GM23338 (cell line): ENCODE data around the gene ARHGEF11. TPM values are rescaled to one million over a fixed set of nuclear protein-coding genes. Genes with fewer than 3 reads are reported as not detected.

ENCODE experiments used
- ATAC-seq: fragments of 200-7000 bp; cut with Tn5 transposase; 3 replicates; pipeline ENCODE4 v1.9.1; 2020
- DNase-seq: peaks from one replicate; pipeline ENCODE4 v3.0.0-alpha.2; 2015; ENCODE audit warnings: low spot score
- H2AFZ ChIP-seq: fragments of 200-600 bp; sonication (generic); 2 replicates; pipeline ENCODE4 v1.8.0; 2016; ENCODE audit warnings: antibody characterized with exemption, mild to moderate bottlenecking, moderate library complexity
- H3F3A ChIP-seq: fragments of 200-600 bp; sonication (generic); replicated peaks from 2 replicates; pipeline ENCODE4 v1.8.0; 2017; ENCODE audit warnings: antibody characterized with exemption, mixed run types, low read depth
- H3K27ac ChIP-seq: fragments of 200-600 bp; sonication (generic); 2 replicates; pipeline ENCODE4 v1.6.1; 2016; ENCODE audit warnings: low read depth
- H3K27me3 ChIP-seq: fragments of 200-600 bp; sonication (generic); 2 replicates; pipeline ENCODE4 v1.8.0; 2016; ENCODE audit warnings: mild to moderate bottlenecking, mixed run types, moderate library complexity; ENCODE audit not compliant: insufficient read depth
- H3K36me3 ChIP-seq: fragments of 200-600 bp; sonication (generic); 2 replicates; pipeline ENCODE4 v1.8.0; 2016; ENCODE audit warnings: mild to moderate bottlenecking; ENCODE audit not compliant: insufficient read depth
- H3K4me1 ChIP-seq: fragments of 200-600 bp; sonication (generic); 2 replicates; pipeline ENCODE4 v1.8.0; 2016; ENCODE audit warnings: mild to moderate bottlenecking, moderate library complexity; ENCODE audit not compliant: insufficient read depth
- H3K4me2 ChIP-seq: fragments of 200-600 bp; sonication (generic); 2 replicates; pipeline ENCODE4 v1.7.1; 2017; ENCODE audit warnings: mixed run types
- H3K4me3 ChIP-seq: fragments of 200-600 bp; sonication (generic); 2 replicates; pipeline ENCODE4 v1.6.1; 2016; ENCODE audit warnings: mixed run types
- H3K79me2 ChIP-seq: fragments of 200-600 bp; sonication (generic); replicated peaks from 2 replicates; pipeline ENCODE4 v1.8.0; 2017; ENCODE audit warnings: mild to moderate bottlenecking; ENCODE audit not compliant: insufficient read depth
- H3K9me2 ChIP-seq: fragments of 200-600 bp; sonication (generic); 2 replicates; pipeline ENCODE4 v1.8.0; 2017; ENCODE audit not compliant: insufficient read depth
- H4K20me1 ChIP-seq: fragments of 200-600 bp; sonication (generic); replicated peaks from 2 replicates; pipeline ENCODE4 v1.8.0; 2017; ENCODE audit warnings: mild to moderate bottlenecking; ENCODE audit not compliant: insufficient read depth
- H3K27ac Mint-ChIP-seq: 2 replicates; pipeline ENCODE4 v1.8.0; 2020; ENCODE audit warnings: inconsistent platforms, mild to moderate bottlenecking, moderate library complexity, mixed read lengths
- H3K27me3 Mint-ChIP-seq: 3 replicates; pipeline ENCODE4 v1.8.0; 2022; ENCODE audit warnings: low read depth, mild to moderate bottlenecking, moderate library complexity, mixed read lengths, inconsistent platforms; ENCODE audit not compliant: insufficient read depth, poor library complexity
- H3K36me3 Mint-ChIP-seq: 3 replicates; pipeline ENCODE4 v1.8.0; 2021; ENCODE audit warnings: low read depth, mild to moderate bottlenecking, inconsistent platforms, moderate library complexity, mixed read lengths
- H3K4me1 Mint-ChIP-seq: 3 replicates; pipeline ENCODE4 v1.8.0; 2020; ENCODE audit warnings: mild to moderate bottlenecking, inconsistent platforms, mixed read lengths
- H3K4me3 Mint-ChIP-seq: 3 replicates; pipeline ENCODE4 v1.8.0; 2021; ENCODE audit warnings: moderate library complexity, mild to moderate bottlenecking, inconsistent platforms, mixed read lengths
- H3K9me3 Mint-ChIP-seq: 3 replicates; pipeline ENCODE4 v1.8.0; 2020; ENCODE audit warnings: moderate library complexity, mild to moderate bottlenecking, inconsistent platforms, mixed read lengths
- EZH2 ChIP-seq: fragments of 200-600 bp; sonication (generic); IDR thresholded peaks from one replicate; pipeline ENCODE4 v1.8.0; 2017; ENCODE audit warnings: antibody characterized with exemption, mild to moderate bottlenecking, low read depth; ENCODE audit not compliant: unreplicated experiment
- NANOG ChIP-seq: IDR thresholded peaks from 2 replicates; pipeline ENCODE4 v1.6.1; 2016; ENCODE audit warnings: antibody characterized with exemption, borderline replicate concordance
- POLR2AphosphoS5 ChIP-seq: IDR thresholded peaks from 2 replicates; pipeline ENCODE4 v1.6.1; 2016; ENCODE audit warnings: antibody characterized with exemption, low read depth
- STAT1 ChIP-seq: IDR thresholded peaks from one replicate; pipeline ENCODE4 v1.6.1; 2016; ENCODE audit warnings: antibody characterized with exemption; ENCODE audit not compliant: unreplicated experiment
- ZNF114 ChIP-seq: fragments of 250-450 bp; sonication (Bioruptor Pico); IDR thresholded peaks from 2 replicates; pipeline ENCODE4 v1.5.0; 2020; ENCODE audit warnings: mild to moderate bottlenecking, moderate library complexity
- ZNF331 ChIP-seq: fragments of 250-450 bp; sonication (Bioruptor Pico); IDR thresholded peaks from 2 replicates; pipeline ENCODE4 v1.5.0; 2020; ENCODE audit warnings: low read depth, mild to moderate bottlenecking, moderate library complexity
- polyA plus RNA-seq: library from polyadenylated mRNA; unstranded; fragments of >200 nt; fragmentation: Nextera tagmentation; extraction: Ambion mirVana; gene quantifications from 2 replicates; pipeline ENCODE4 v1.2.1, GENCODE V29; 2016
- total RNA-seq: library from RNA; depleted of rRNA; stranded (reverse); fragments of >200 nt; shearing (Covaris generic); gene quantifications from 2 replicates; pipeline ENCODE4 v1.2.3, GENCODE V29; 2014
- TF ChIP-seq, protein P1 (sequence below): IDR thresholded peaks from 2 replicates; pipeline ENCODE4 v1.6.1; 2016; ENCODE audit warnings: antibody characterized with exemption
- TF ChIP-seq, protein P2 (sequence below): fragments of 250-450 bp; sonication (Bioruptor Pico); IDR thresholded peaks from 2 replicates; pipeline ENCODE4 v1.5.0; 2020; ENCODE audit warnings: mild to moderate bottlenecking, moderate library complexity
- TF ChIP-seq, protein P3 (sequence below), 2 experiments: fragments of 200-600 bp in 1 of 2; sonication (generic) in 1 of 2; conservative IDR thresholded peaks; 2 replicates each; pipeline versions ENCODE4 v1.5.1 to v1.6.1; 2016 to 2017; ENCODE audit warnings: antibody characterized with exemption in 2 of 2, low read depth in 2 of 2, mild to moderate bottlenecking in 2 of 2, moderate library complexity in 1 of 2

Gene ARHGEF11
- total and polyA plus RNA-seq, 2 experiments from 2014 or later: 12.3 to 33.7 TPM

DNA sequence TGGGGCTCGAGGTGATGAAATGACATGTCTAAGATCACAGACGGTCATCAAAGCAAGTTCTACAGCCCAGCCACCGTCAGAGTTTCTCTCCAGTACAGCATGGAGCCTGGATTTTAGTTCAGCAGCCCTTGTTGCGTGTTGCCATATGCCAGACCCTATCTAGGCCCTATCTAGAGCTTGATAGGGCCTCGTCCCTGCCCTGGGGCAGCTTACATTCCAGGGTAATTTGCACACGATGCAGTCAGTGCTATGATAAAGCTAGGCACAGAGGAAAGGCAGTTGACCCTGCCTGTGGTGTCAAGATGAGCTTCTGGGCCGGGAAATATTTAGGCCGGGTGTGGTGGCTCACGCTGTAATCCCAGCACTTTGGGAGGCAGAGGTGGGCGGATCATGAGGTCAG lies 35.2 kb upstream of the ARHGEF11 start:
- Histone ChIP-seq H2AFZ (no peak overlapping the region), H3K79me2 (no peaks in the 10 kb centered on the region), H3K27ac (no peak overlapping the region), H3K27me3 (no peaks in the 10 kb centered on the region), H3K4me1 (peaks cover 7% of the 10 kb centered on the region; the same call in 1 of the 2 replicates), H3K36me3 (no peaks in the 10 kb centered on the region), H3K4me2 (no peak overlapping the region), H3F3A (no peaks in the 10 kb centered on the region), H4K20me1 (no peaks in the 10 kb centered on the region), H3K9me2 (no peaks in the 10 kb centered on the region; the same call in 1 of the 2 replicates), H3K4me3 (no peak overlapping the region)
- no peak for TF ChIP-seq STAT1
- TF ChIP-seq ZNF331 (CRISPR knock-in tag): no peak
- H3K36me3 Mint-ChIP-seq: no peaks in the 10 kb centered on the region
- no peak overlapping the region for H3K4me3 Mint-ChIP-seq
- H3K4me1 Mint-ChIP-seq: peaks cover 3% of the 10 kb centered on the region; the same call in 2 of the 3 replicates
- no peak overlapping the region for H3K27ac Mint-ChIP-seq
- H3K9me3 Mint-ChIP-seq: no peaks in the 10 kb centered on the region
- DNase-seq: no peak
- no peak for ATAC-seq
- H3K27me3 Mint-ChIP-seq: peaks cover 14% of the 10 kb centered on the region

DNA sequence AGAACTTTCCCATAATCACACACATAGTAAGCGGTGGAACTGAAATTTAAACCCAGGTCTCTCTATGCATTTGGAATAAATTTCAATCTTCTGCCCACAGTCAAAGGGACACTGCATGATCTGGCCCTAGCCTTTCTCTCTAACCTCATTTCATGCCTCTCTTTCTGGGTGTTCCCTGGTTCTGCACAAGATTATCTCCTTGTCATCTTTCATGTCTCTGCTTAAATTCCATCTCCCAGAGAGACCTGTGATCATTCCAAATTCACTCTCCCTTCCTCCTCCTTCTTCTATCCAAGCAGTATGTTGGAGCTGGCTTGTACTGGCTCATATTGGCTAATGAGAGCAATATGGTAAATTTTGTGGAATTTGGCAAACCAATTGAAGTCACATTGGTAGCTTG lies 31.9 kb upstream of the ARHGEF11 start:
- no peaks in the 10 kb centered on the region for H4K20me1 ChIP-seq
- no peaks in the 10 kb centered on the region; the same call in 1 of the 2 replicates for H3K9me2 ChIP-seq
- no peaks in the 10 kb centered on the region for H3K27me3 ChIP-seq
- no peaks in the 10 kb centered on the region for H3K36me3 ChIP-seq
- Mint-ChIP-seq H3K4me3 (no peak overlapping the region), H3K27me3 (peaks cover 9% of the 10 kb centered on the region), H3K27ac (no peak overlapping the region), H3K9me3 (no peaks in the 10 kb centered on the region), H3K4me1 (peaks cover 12% of the 10 kb centered on the region), H3K36me3 (no peaks in the 10 kb centered on the region)
- no peak overlapping the region for H3K4me3 ChIP-seq
- no peak overlapping the region for H2AFZ ChIP-seq
- ATAC-seq (no peak), DNase-seq (no peak)
- H3F3A ChIP-seq: no peaks in the 10 kb centered on the region
- peaks cover 7% of the 10 kb centered on the region; the same call in 1 of the 2 replicates for H3K4me1 ChIP-seq
- no peak overlapping the region for H3K27ac ChIP-seq
- no peaks in the 10 kb centered on the region for H3K79me2 ChIP-seq
- no peak overlapping the region for H3K4me2 ChIP-seq
- TF ChIP-seq ZNF331 (CRISPR knock-in tag) (no peak), EZH2 (no peak), STAT1 (no peak), ZNF114 (CRISPR knock-in tag) (no peak), POLR2AphosphoS5 (no peak), NANOG (no peak)
- TF ChIP-seq, protein P1, sequence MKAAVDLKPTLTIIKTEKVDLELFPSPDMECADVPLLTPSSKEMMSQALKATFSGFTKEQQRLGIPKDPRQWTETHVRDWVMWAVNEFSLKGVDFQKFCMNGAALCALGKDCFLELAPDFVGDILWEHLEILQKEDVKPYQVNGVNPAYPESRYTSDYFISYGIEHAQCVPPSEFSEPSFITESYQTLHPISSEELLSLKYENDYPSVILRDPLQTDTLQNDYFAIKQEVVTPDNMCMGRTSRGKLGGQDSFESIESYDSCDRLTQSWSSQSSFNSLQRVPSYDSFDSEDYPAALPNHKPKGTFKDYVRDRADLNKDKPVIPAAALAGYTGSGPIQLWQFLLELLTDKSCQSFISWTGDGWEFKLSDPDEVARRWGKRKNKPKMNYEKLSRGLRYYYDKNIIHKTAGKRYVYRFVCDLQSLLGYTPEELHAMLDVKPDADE: no peak
- TF ChIP-seq, protein P2, sequence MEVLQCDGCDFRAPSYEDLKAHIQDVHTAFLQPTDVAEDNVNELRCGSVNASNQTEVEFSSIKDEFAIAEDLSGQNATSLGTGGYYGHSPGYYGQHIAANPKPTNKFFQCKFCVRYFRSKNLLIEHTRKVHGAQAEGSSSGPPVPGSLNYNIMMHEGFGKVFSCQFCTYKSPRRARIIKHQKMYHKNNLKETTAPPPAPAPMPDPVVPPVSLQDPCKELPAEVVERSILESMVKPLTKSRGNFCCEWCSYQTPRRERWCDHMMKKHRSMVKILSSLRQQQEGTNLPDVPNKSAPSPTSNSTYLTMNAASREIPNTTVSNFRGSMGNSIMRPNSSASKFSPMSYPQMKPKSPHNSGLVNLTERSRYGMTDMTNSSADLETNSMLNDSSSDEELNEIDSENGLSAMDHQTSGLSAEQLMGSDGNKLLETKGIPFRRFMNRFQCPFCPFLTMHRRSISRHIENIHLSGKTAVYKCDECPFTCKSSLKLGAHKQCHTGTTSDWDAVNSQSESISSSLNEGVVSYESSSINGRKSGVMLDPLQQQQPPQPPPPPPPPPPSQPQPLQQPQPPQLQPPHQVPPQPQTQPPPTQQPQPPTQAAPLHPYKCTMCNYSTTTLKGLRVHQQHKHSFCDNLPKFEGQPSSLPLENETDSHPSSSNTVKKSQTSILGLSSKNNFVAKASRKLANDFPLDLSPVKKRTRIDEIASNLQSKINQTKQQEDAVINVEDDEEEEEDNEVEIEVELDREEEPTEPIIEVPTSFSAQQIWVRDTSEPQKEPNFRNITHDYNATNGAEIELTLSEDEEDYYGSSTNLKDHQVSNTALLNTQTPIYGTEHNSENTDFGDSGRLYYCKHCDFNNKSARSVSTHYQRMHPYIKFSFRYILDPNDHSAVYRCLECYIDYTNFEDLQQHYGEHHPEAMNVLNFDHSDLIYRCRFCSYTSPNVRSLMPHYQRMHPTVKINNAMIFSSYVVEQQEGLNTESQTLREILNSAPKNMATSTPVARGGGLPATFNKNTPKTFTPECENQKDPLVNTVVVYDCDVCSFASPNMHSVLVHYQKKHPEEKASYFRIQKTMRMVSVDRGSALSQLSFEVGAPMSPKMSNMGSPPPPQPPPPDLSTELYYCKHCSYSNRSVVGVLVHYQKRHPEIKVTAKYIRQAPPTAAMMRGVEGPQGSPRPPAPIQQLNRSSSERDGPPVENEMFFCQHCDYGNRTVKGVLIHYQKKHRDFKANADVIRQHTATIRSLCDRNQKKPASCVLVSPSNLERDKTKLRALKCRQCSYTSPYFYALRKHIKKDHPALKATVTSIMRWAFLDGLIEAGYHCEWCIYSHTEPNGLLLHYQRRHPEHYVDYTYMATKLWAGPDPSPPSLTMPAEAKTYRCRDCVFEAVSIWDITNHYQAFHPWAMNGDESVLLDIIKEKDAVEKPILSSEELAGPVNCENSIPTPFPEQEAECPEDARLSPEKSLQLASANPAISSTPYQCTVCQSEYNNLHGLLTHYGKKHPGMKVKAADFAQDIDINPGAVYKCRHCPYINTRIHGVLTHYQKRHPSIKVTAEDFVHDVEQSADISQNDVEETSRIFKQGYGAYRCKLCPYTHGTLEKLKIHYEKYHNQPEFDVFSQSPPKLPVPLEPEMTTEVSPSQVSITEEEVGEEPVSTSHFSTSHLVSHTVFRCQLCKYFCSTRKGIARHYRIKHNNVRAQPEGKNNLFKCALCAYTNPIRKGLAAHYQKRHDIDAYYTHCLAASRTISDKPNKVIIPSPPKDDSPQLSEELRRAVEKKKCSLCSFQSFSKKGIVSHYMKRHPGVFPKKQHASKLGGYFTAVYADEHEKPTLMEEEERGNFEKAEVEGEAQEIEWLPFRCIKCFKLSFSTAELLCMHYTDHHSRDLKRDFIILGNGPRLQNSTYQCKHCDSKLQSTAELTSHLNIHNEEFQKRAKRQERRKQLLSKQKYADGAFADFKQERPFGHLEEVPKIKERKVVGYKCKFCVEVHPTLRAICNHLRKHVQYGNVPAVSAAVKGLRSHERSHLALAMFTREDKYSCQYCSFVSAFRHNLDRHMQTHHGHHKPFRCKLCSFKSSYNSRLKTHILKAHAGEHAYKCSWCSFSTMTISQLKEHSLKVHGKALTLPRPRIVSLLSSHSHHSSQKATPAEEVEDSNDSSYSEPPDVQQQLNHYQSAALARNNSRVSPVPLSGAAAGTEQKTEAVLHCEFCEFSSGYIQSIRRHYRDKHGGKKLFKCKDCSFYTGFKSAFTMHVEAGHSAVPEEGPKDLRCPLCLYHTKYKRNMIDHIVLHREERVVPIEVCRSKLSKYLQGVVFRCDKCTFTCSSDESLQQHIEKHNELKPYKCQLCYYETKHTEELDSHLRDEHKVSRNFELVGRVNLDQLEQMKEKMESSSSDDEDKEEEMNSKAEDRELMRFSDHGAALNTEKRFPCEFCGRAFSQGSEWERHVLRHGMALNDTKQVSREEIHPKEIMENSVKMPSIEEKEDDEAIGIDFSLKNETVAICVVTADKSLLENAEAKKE: no peak
- TF ChIP-seq, protein P3, sequence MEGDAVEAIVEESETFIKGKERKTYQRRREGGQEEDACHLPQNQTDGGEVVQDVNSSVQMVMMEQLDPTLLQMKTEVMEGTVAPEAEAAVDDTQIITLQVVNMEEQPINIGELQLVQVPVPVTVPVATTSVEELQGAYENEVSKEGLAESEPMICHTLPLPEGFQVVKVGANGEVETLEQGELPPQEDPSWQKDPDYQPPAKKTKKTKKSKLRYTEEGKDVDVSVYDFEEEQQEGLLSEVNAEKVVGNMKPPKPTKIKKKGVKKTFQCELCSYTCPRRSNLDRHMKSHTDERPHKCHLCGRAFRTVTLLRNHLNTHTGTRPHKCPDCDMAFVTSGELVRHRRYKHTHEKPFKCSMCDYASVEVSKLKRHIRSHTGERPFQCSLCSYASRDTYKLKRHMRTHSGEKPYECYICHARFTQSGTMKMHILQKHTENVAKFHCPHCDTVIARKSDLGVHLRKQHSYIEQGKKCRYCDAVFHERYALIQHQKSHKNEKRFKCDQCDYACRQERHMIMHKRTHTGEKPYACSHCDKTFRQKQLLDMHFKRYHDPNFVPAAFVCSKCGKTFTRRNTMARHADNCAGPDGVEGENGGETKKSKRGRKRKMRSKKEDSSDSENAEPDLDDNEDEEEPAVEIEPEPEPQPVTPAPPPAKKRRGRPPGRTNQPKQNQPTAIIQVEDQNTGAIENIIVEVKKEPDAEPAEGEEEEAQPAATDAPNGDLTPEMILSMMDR (conservative IDR thresholded peaks at IDR 0.05; ENCODE audit: low read depth in 2 of 2): no peak
